ENCODE results near the gene PDGFB. TPM values are rescaled to one million over a fixed set of nuclear protein-coding genes. Genes with fewer than 3 reads are reported as not detected.

The PDGFB gene
- total and polyA plus RNA-seq, 11 donors: 9.0 to 43.7 (median 21.3) TPM

DNA sequence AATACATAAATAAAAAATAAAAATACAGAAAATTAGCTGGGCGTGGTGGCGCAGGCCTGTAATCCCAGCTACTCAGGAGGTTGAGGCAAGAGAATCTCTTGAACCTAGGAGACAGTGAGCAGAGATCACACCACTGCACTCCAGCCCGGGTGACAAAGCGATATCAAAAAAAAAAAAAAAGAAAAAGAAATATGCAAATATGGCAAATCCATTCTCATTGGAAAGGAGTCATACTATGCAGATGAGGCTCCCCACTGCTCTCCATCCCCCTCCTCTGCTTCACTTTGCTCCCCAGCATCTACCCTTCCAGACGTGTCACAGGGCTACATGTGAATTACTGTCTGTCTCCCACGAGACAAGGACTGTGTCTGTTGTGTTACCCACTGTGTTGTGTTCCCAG lies 36.3 kb upstream of the PDGFB start:
- TF ChIP-seq, protein P1, sequence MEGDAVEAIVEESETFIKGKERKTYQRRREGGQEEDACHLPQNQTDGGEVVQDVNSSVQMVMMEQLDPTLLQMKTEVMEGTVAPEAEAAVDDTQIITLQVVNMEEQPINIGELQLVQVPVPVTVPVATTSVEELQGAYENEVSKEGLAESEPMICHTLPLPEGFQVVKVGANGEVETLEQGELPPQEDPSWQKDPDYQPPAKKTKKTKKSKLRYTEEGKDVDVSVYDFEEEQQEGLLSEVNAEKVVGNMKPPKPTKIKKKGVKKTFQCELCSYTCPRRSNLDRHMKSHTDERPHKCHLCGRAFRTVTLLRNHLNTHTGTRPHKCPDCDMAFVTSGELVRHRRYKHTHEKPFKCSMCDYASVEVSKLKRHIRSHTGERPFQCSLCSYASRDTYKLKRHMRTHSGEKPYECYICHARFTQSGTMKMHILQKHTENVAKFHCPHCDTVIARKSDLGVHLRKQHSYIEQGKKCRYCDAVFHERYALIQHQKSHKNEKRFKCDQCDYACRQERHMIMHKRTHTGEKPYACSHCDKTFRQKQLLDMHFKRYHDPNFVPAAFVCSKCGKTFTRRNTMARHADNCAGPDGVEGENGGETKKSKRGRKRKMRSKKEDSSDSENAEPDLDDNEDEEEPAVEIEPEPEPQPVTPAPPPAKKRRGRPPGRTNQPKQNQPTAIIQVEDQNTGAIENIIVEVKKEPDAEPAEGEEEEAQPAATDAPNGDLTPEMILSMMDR (IDR thresholded peaks at IDR 0.05): no peak
- no peak for TF ChIP-seq POLR2A (IDR thresholded peaks at IDR 0.05)
- WGBS, 4 donors: 79 to 93% (median 81%) methylated on average over 6 of the region's 6 CpGs
- peak overlapping the region in 7 of 12 donors; percentile 15 to 88 (median 74) for H3K27ac ChIP-seq

GRCh38 chr22:39280250-39280649 lies 35.5 kb upstream of the PDGFB start:
- DNase-seq (no peak), ATAC-seq (no peak)
- Histone ChIP-seq H3K4me1 (peaks cover 5 to 83% (median 35%) of the 10 kb centered on the region in 12 donors), H3K27ac (peak overlapping the region in 11 of 12 donors; percentile 40 to 87 (median 70)), H3K4me3 (no peak overlapping the region), H3K36me3 (no peaks in the 10 kb centered on the region), H3K9me3 (peaks cover 0 to 13% (median 2%) of the 10 kb centered on the region in 12 donors), H3K27me3 (no peaks in the 10 kb centered on the region)
- intact Hi-C loops (cut with DNase I): no loop called here
- WGBS, 4 donors: 74 to 93% (median 76%) methylated on average over 6 to 7 of the region's 7 CpGs
- TF ChIP-seq, protein P1 (IDR thresholded peaks at IDR 0.05): no peak
- TF ChIP-seq POLR2A (IDR thresholded peaks at IDR 0.05): no peak

More for the DNA sequence above, 36.3 kb upstream of the PDGFB start:
- H3K4me1 ChIP-seq: peaks cover 5 to 82% (median 35%) of the 10 kb centered on the region in 12 donors
- intact Hi-C loops (cut with DNase I): no loop called here
- H3K27me3 ChIP-seq: no peaks in the 10 kb centered on the region
- H3K9me3 ChIP-seq: peaks cover 0 to 14% (median 2%) of the 10 kb centered on the region in 12 donors
- DNase-seq (no peak), ATAC-seq (no peak)
- H3K4me3 ChIP-seq: no peak overlapping the region
- no peaks in the 10 kb centered on the region for H3K36me3 ChIP-seq

- intact Hi-C loops (cut with DNase I): loop anchor here in 3 of 10 donors (2.0 to 5.0 kb wide), 3 partner anchors 13 to 42 kb away; partner anchors contain the start of gene PDGFB (in 1 of the 3)
These were observed 34.5 kb upstream of the PDGFB start for GRCh38 chr22:39279170-39279850.

DNA sequence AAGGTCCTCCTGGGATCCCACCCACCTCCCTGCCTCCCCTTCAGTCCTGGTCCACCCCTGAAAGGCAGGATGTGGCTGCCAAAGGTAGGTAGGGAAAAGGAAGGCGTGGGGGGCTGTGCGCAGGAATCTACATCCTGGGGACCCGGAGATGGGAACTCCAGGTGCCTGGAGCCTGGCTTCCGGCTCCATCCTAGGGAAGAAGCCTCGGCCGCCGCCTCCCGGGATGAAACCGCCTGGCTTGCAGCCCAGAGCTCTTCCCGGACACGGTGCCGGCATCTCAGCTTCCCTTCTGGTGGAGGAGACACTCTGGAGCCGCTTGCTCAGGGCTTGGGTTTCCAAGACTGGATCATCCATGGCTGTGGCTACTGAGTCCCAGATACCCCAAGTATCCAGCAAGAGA lies 33.3 kb upstream of the PDGFB start:
- intact Hi-C loops (cut with DNase I): loop anchor here in 3 of 10 donors (1.0 to 5.0 kb wide), 4 partner anchors 15 to 43 kb away; partner anchors contain the start of gene PDGFB (in 1 of the 3)
- Histone ChIP-seq H3K9me3 (peaks cover 0 to 7% (median 0%) of the 10 kb centered on the region in 12 donors), H3K27me3 (no peaks in the 10 kb centered on the region), H3K4me1 (peaks cover 0 to 70% (median 24%) of the 10 kb centered on the region in 12 donors), H3K27ac (peak overlapping the region; percentile 17 to 87 (median 74)), H3K36me3 (no peaks in the 10 kb centered on the region), H3K4me3 (no peak overlapping the region)
- WGBS, 4 donors: 34 to 53% (median 46%) methylated on average over 5 to 13 of the region's 13 CpGs
- ATAC-seq (peak; percentile 41 to 78 (median 59)), DNase-seq (peak; percentile 75 to 85 (median 76))
- TF ChIP-seq, protein P1 (IDR thresholded peaks at IDR 0.05): peak in 1 of 12 donors; percentile 14
- TF ChIP-seq POLR2A (IDR thresholded peaks at IDR 0.05): no peak

More at GRCh38 chr22:39279170-39279850, 34.5 kb upstream of the PDGFB start:
- Histone ChIP-seq H3K27me3 (no peaks in the 10 kb centered on the region), H3K27ac (peak overlapping the region; percentile 17 to 87 (median 74)), H3K9me3 (peaks cover 0 to 7% (median 0%) of the 10 kb centered on the region in 12 donors), H3K36me3 (no peaks in the 10 kb centered on the region), H3K4me3 (no peak overlapping the region), H3K4me1 (peaks cover 5 to 82% (median 35%) of the 10 kb centered on the region in 12 donors)
- peak in 2 of 4 donors; percentile 2 to 5 for ATAC-seq
- DNase-seq: no peak
- WGBS, 4 donors: 59 to 68% (median 64%) methylated on average over 17 to 23 of the region's 23 CpGs
- TF ChIP-seq, protein P1 (IDR thresholded peaks at IDR 0.05): no peak
- no peak for TF ChIP-seq POLR2A (IDR thresholded peaks at IDR 0.05)
